Erythroblast (primary cell): ENCODE data around the gene GABRG3.

Source experiments
- GATA1 ChIP-seq: IDR thresholded peaks from 2 replicates; pipeline ENCODE4 v1.6.1; 2011; ENCODE audit warnings: low read depth, mild to moderate bottlenecking, control low read depth, low read length, moderate library complexity
- POLR2A ChIP-seq: IDR thresholded peaks from 2 replicates; pipeline ENCODE4 v1.6.1; 2011; ENCODE audit warnings: mild to moderate bottlenecking, low read length

DNA sequence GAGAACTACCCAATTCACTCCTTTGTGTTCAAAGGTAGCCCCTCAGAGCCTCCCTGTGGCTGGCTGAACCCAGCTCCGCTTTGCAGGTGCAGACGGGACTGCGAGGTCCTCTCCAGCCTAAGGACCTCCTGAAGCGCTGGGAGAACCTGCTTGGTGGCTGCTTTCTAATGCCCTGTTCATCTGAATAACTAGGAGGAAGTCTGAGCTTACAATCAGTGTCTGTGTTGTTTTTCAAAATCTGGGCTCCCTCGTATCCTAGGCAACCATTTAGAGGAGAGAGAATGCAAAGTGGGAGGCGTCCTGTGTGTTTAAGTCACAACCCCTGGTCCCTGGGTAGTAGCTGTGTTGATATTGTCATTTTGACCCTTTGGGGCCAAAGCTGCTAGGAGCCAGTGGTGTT, 99.9 kb downstream of the GABRG3 start:
- TF ChIP-seq POLR2A = no peak
- no peak for TF ChIP-seq GATA1
